Upper lobe of left lung (tissue), 4 donors: ENCODE data around the gene EDA.

Experiments used
- CTCF ChIP-seq, 6 experiments: fragments of 450-650 bp in 4 of 6; fragments of 200-600 bp in 2 of 6; sonication (generic) in 2 of 6; IDR thresholded peaks; one replicate each; pipeline ENCODE4 v1.5.1; 2016 to 2019; ENCODE audit warnings: antibody characterized with exemption in 6 of 6
- POLR2A ChIP-seq, 4 donors: fragments of 450-650 bp; IDR thresholded peaks; one replicate each; pipeline ENCODE4 v1.5.1; 2016 to 2017; ENCODE audit warnings: antibody characterized with exemption in 4 of 4, mild to moderate bottlenecking in 2 of 4
- POLR2AphosphoS5 ChIP-seq, 2 donors: sonication (generic); formaldehyde crosslinking; IDR thresholded peaks; one replicate each; pipeline ENCODE4 v1.5.1; 2017; ENCODE audit warnings: antibody characterized with exemption in 2 of 2

GRCh38 chrX:70049406-70049805 is 433.5 kb downstream of the EDA start:
- no peak for TF ChIP-seq POLR2AphosphoS5 (IDR thresholded peaks at IDR 0.05)
- no peak for TF ChIP-seq POLR2A (IDR thresholded peaks at IDR 0.05)
- no peak for TF ChIP-seq CTCF (IDR thresholded peaks at IDR 0.05)
